NCI-H1092 treated with DMSO at 0.1 percent for 48 hours (cell line): ENCODE results near the gene ZBTB7C.

Experiments used
- DNase-seq: peaks from one replicate; lab custom pipeline; 2025; lab: John Stamatoyannopoulos, UW

The ZBTB7C gene

GRCh38 chr18:48216639-48217257 is 192.4 kb downstream of the ZBTB7C start:
- peak; percentile 98 for DNase-seq

GRCh38 chr18:48215876-48216638 is 193.1 kb downstream of the ZBTB7C start:
- DNase-seq = no peak

GRCh38 chr18:48213791-48214190 is 195.4 kb downstream of the ZBTB7C start:
- no peak for DNase-seq

- no peak for DNase-seq
These were observed 200.6 kb downstream of the ZBTB7C start for GRCh38 chr18:48208432-48209140.

- DNase-seq = no peak
These were observed 201.4 kb downstream of the ZBTB7C start for GRCh38 chr18:48207733-48208132.

- DNase-seq = no peak
These were observed 202.3 kb downstream of the ZBTB7C start for GRCh38 chr18:48206887-48207286.

GRCh38 chr18:48203961-48204666 is 205.1 kb downstream of the ZBTB7C start:
- no peak for DNase-seq

GRCh38 chr18:48203288-48203945 is 205.8 kb downstream of the ZBTB7C start:
- DNase-seq = no peak

- no peak for DNase-seq
These were observed 206.6 kb downstream of the ZBTB7C start for GRCh38 chr18:48202350-48203260.

GRCh38 chr18:48202006-48202348 is 207.2 kb downstream of the ZBTB7C start:
- no peak for DNase-seq

GRCh38 chr18:48201337-48202005 is 207.7 kb downstream of the ZBTB7C start:
- DNase-seq = no peak

GRCh38 chr18:48200631-48201336 is 208.4 kb downstream of the ZBTB7C start:
- no peak for DNase-seq

GRCh38 chr18:48199399-48199798 is 209.8 kb downstream of the ZBTB7C start:
- no peak for DNase-seq

- no peak for DNase-seq
These were observed 211.4 kb downstream of the ZBTB7C start for GRCh38 chr18:48197819-48198218.

GRCh38 chr18:48195787-48196186 is 213.4 kb downstream of the ZBTB7C start:
- no peak for DNase-seq

- no peak for DNase-seq
These were observed 214.5 kb downstream of the ZBTB7C start for GRCh38 chr18:48194591-48195181.

- no peak for DNase-seq
These were observed 215.4 kb downstream of the ZBTB7C start for GRCh38 chr18:48193521-48194492.

- no peak for DNase-seq
These were observed 216.6 kb downstream of the ZBTB7C start for GRCh38 chr18:48192542-48192941.
